Lung (tissue), 12 donors: ENCODE measurements around the gene PGM2. TPM values are rescaled to one million over a fixed set of nuclear protein-coding genes. Genes with fewer than 3 reads are reported as not detected.

Source experiments
- ATAC-seq: fragments of 200-7000 bp; cut with Tn5 transposase; one replicate; pipeline ENCODE4 v1.9.1; 2020; ENCODE audit warnings: moderate number of reproducible peaks; ENCODE audit not compliant: insufficient read depth, low FRiP score
- DNase-seq, 3 donors: peaks; one replicate each; pipeline ENCODE4 v3.0.0-alpha.2; 2013 to 2017
- H3K27ac ChIP-seq, 2 donors: one replicate each; pipeline ENCODE4 v1.5.1; 2013; ENCODE audit warnings: mild to moderate bottlenecking in 2 of 2, moderate library complexity in 2 of 2, control low read depth in 1 of 2, inconsistent platforms in 1 of 2, low read depth in 1 of 2, low read length in 1 of 2
- H3K27me3 ChIP-seq, 3 donors: one replicate each; pipeline ENCODE4 v1.5.1; 2013; ENCODE audit warnings: low read length in 2 of 3; ENCODE audit not compliant: control insufficient read depth in 3 of 3, insufficient read depth in 3 of 3
- H3K36me3 ChIP-seq, 4 donors: one replicate each; pipeline ENCODE4 v1.5.1; 2013; ENCODE audit warnings: low read length in 4 of 4, mild to moderate bottlenecking in 1 of 4, moderate library complexity in 1 of 4; ENCODE audit not compliant: control insufficient read depth in 4 of 4, insufficient read depth in 4 of 4
- H3K4me1 ChIP-seq, 5 donors: one replicate each; pipeline ENCODE4 v1.5.1; 2013; ENCODE audit warnings: low read length in 5 of 5, mild to moderate bottlenecking in 2 of 5, moderate library complexity in 1 of 5; ENCODE audit not compliant: control insufficient read depth in 5 of 5, insufficient read depth in 5 of 5
- H3K4me3 ChIP-seq: one replicate; pipeline ENCODE4 v1.5.1; 2013; ENCODE audit warnings: mild to moderate bottlenecking, control low read depth, moderate library complexity
- H3K9ac ChIP-seq, 2 donors: one replicate each; pipeline ENCODE4 v1.5.1; 2013; ENCODE audit warnings: low read length in 2 of 2, control low read depth in 1 of 2; ENCODE audit not compliant: insufficient read depth in 1 of 2
- H3K9me3 ChIP-seq, 4 donors: one replicate each; pipeline ENCODE4 v1.5.1; 2013; ENCODE audit warnings: low read length in 3 of 4, mild to moderate bottlenecking in 1 of 4, moderate library complexity in 1 of 4; ENCODE audit not compliant: control insufficient read depth in 4 of 4, insufficient read depth in 3 of 4
- WGBS, 2 donors: extraction: QIAGEN DNeasy Blood & Tissue Kit; methylation state at CpG; one replicate each; pipeline ENCODE4 v1.1.7; 2013; 5-methylcytosine and 5-hydroxymethylcytosine counted together
- polyA plus RNA-seq, 2 donors: library from polyadenylated mRNA; stranded (reverse); fragments of 200-250 nt; gene quantifications; one replicate each; pipeline ENCODE4 v1.2.1, GENCODE V29; 2013
- total RNA-seq, 2 donors: library from RNA; depleted of rRNA in 1 of 2; stranded (reverse); fragments of >200 nt in 1 of 2; gene quantifications; one replicate each; pipeline ENCODE4 v1.2.1, GENCODE V29; 2014 to 2021
- TF ChIP-seq, protein P1 (sequence below): IDR thresholded peaks from 2 replicates; pipeline ENCODE4 v1.5.1; 2012; ENCODE audit warnings: mild to moderate bottlenecking; ENCODE audit errors: control extremely low read depth, extremely low read depth
- donor health status: control.
- donor health status: control.
- donor health status: Bipolar disorder and iron deficiency.
- donor health status: healthy.
- donor health status: DM: yes; HTN: yes; CAD: no.

The PGM2 gene
- total and polyA plus RNA-seq, 4 donors, result 4.8 to 28.9 (median 18.4) TPM

DNA sequence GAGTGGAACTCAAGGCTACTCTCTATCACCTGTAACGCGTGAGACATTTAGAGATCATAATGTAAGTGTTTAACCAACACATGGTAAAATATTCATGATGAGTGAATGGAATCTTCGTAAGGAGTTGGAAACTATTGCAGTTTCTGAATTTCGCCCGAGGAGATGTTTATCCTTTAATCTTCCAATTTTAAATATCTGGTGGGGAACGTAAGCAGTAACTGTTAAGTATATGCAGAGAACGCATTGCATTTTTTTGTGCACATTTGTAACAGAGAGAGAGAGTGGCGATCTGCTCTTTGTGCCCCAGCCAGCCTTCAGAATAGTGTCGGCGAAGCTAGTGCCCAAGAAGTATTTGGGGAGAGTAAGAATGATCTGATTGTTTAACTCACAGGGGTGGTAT, 9.8 kb downstream of the PGM2 start:
- Histone ChIP-seq H3K4me1 (peaks cover 0 to 8% (median 0%) of the 10 kb centered on the region in 5 donors), H3K4me3 (no peak overlapping the region), H3K27me3 (no peaks in the 10 kb centered on the region), H3K9ac (no peak overlapping the region), H3K36me3 (peaks cover 11 to 34% (median 18%) of the 10 kb centered on the region in 4 donors), H3K9me3 (no peaks in the 10 kb centered on the region), H3K27ac (no peak overlapping the region)
- ATAC-seq, result no peak
- TF ChIP-seq, protein P1, sequence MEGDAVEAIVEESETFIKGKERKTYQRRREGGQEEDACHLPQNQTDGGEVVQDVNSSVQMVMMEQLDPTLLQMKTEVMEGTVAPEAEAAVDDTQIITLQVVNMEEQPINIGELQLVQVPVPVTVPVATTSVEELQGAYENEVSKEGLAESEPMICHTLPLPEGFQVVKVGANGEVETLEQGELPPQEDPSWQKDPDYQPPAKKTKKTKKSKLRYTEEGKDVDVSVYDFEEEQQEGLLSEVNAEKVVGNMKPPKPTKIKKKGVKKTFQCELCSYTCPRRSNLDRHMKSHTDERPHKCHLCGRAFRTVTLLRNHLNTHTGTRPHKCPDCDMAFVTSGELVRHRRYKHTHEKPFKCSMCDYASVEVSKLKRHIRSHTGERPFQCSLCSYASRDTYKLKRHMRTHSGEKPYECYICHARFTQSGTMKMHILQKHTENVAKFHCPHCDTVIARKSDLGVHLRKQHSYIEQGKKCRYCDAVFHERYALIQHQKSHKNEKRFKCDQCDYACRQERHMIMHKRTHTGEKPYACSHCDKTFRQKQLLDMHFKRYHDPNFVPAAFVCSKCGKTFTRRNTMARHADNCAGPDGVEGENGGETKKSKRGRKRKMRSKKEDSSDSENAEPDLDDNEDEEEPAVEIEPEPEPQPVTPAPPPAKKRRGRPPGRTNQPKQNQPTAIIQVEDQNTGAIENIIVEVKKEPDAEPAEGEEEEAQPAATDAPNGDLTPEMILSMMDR, result no peak
- DNase-seq, result no peak
- WGBS, 2 donors, result 91% methylated on average over 10 of the region's 10 CpGs

DNA sequence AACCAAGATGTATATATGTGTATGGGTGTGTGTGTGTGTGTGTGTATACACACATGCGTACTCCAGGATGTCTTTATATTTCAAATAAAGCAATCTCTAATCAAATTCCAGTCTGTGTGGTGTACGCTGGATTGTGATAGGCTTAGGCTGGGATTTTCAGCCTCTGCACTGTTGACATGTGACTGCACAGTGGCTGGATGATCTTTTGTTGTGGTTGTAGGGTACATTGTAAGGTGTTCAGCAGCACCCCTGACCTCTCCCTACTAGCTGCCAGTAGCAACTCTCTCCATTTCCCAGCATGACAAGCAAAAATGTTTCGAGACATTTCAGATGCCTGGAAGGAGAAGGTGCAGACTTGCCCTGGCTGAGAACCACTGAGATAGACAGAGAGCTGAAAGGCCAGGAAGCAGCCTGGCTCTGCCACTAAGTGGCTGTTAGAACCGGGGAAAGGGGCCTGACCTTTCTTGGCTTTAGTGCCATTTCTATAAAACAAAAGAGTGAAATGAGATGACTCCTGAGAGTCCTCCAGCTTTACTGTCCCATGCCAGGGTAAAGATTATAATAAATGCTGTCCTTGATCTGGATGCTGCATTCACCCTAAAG, 10.5 kb downstream of the PGM2 start:
- 60 to 72% methylated on average over 4 of the region's 4 CpGs for WGBS, 2 donors
- Histone ChIP-seq H3K36me3 (peaks cover 11 to 30% (median 21%) of the 10 kb centered on the region in 4 donors), H3K27me3 (no peaks in the 10 kb centered on the region), H3K9me3 (no peaks in the 10 kb centered on the region), H3K4me3 (no peak overlapping the region), H3K27ac (peak overlapping the region in 1 of 2 donors; percentile 72), H3K9ac (no peak overlapping the region), H3K4me1 (peaks cover 0 to 8% (median 0%) of the 10 kb centered on the region in 5 donors)
- no peak for DNase-seq
- TF ChIP-seq, protein P1, result no peak
- ATAC-seq, result no peak

DNA sequence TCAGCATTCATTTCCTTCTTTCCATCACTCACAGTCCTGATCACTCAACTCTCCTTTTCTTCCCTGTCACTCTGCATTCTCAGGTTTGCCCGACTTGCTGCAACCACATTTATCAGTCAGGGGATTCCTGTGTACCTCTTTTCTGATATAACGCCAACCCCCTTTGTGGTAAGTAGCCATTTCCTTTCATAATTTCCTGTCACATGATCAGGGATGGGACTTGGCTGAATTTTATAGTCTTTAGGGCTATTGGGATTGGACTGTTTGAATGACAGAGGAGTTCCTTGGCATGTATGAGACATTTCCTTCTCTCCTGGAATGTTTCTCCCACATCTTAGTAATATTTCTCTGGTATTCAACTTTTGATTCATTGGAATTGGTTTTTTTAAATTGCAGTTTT, 11.0 kb downstream of the PGM2 start:
- TF ChIP-seq, protein P1, result no peak
- Histone ChIP-seq H3K36me3 (peaks cover 11 to 25% (median 21%) of the 10 kb centered on the region in 4 donors), H3K4me1 (peaks cover 0 to 8% (median 0%) of the 10 kb centered on the region in 5 donors), H3K9ac (no peak overlapping the region), H3K4me3 (no peak overlapping the region), H3K27me3 (no peaks in the 10 kb centered on the region), H3K9me3 (no peaks in the 10 kb centered on the region), H3K27ac (peak overlapping the region; percentile 24 to 68)
- whole genome bisulfite sequencing, 2 donors, result 14 to 42% methylated on average over 2 of the region's 2 CpGs
- DNase-seq (no peak), ATAC-seq (peak; percentile 58)

DNA sequence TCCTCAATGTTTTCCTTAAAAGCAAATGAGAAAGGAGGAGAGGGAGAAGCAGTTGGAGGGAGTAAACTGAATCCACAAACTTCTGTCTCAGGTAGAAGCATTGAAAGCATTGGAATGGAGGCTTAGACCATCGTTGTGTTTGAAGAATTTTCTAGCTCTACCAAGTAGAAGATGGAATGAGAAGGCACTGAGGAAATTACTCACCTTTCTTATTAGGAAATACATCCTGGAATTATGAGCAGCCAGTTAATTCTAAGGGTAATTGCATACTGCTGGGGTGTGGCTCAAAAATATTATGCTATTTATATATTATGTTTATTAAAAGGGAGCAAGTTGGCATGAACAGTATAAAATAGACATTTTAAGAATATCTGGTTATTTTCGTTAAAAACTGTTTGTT, 12.9 kb downstream of the PGM2 start:
- peaks cover 12 to 25% (median 19%) of the 10 kb centered on the region in 4 donors for H3K36me3 ChIP-seq
- ATAC-seq (no peak), DNase-seq (no peak)
- H3K27ac ChIP-seq, result no peak overlapping the region
- H3K27me3 ChIP-seq, result no peaks in the 10 kb centered on the region
- peaks cover 0 to 8% (median 0%) of the 10 kb centered on the region in 5 donors for H3K4me1 ChIP-seq
- TF ChIP-seq, protein P1, result no peak
- H3K4me3 ChIP-seq, result no peak overlapping the region
- WGBS, 2 donors, result 52 to 64% methylated on average over 2 of the region's 2 CpGs
- no peaks in the 10 kb centered on the region for H3K9me3 ChIP-seq
- H3K9ac ChIP-seq, result no peak overlapping the region
